ENCODE measurements around the gene AP1M1. TPM values are rescaled to one million over a fixed set of nuclear protein-coding genes. Genes with fewer than 3 reads are reported as not detected.

The AP1M1 gene
- total RNA-seq, result 96.2 and 98.9 TPM in 2 replicates

- peak within 1 kb of the TSS; percentile 100 for H3K4me3 ChIP-seq (ENCODE audit: low read depth, low read length)
- no peaks in the 10 kb centered on the region for H3K27me3 ChIP-seq (ENCODE audit: control insufficient read depth, insufficient read depth, low read length)
- no peaks in the 10 kb centered on the region for H3K36me3 ChIP-seq (ENCODE audit: control insufficient read depth, insufficient read depth, low read length)
- DNase-seq (ENCODE audit: low read depth), result peak; percentile 93
- TF ChIP-seq CTCF (IDR thresholded peaks at IDR 0.05; ENCODE audit: insufficient read depth, low read length, poor library complexity, severe bottlenecking), result no peak
These were observed at the start of gene AP1M1 for GRCh38 chr19:16197622-16198369. Gene AP1M1, plus strand, starts transcription at chr19:16197911. Its CDS starts 116 bp downstream, at chr19:16198027.

GRCh38 chr19:16148443-16149229 is 49.1 kb upstream of the AP1M1 start:
- no peak for TF ChIP-seq CTCF (IDR thresholded peaks at IDR 0.05; ENCODE audit: insufficient read depth, low read length, poor library complexity, severe bottlenecking)
- DNase-seq (ENCODE audit: low read depth), result no peak
- Histone ChIP-seq H3K27me3 (ENCODE audit: control insufficient read depth, insufficient read depth, low read length) (no peaks in the 10 kb centered on the region), H3K36me3 (ENCODE audit: control insufficient read depth, insufficient read depth, low read length) (no peaks in the 10 kb centered on the region), H3K4me3 (ENCODE audit: low read depth, low read length) (no peak overlapping the region)

- Histone ChIP-seq H3K36me3 (ENCODE audit: control insufficient read depth, insufficient read depth, low read length) (no peaks in the 10 kb centered on the region), H3K27me3 (ENCODE audit: control insufficient read depth, insufficient read depth, low read length) (no peaks in the 10 kb centered on the region), H3K4me3 (ENCODE audit: low read depth, low read length) (no peak overlapping the region)
- TF ChIP-seq CTCF (IDR thresholded peaks at IDR 0.05; ENCODE audit: insufficient read depth, low read length, poor library complexity, severe bottlenecking), result no peak
- DNase-seq (ENCODE audit: low read depth), result no peak
These were observed 44.0 kb upstream of the AP1M1 start for GRCh38 chr19:16153582-16154336.

GRCh38 chr19:16154557-16154956 is 43.2 kb upstream of the AP1M1 start:
- no peak for DNase-seq (ENCODE audit: low read depth)
- H3K4me3 ChIP-seq (ENCODE audit: low read depth, low read length), result no peak overlapping the region
- no peaks in the 10 kb centered on the region for H3K36me3 ChIP-seq (ENCODE audit: control insufficient read depth, insufficient read depth, low read length)
- H3K27me3 ChIP-seq (ENCODE audit: control insufficient read depth, insufficient read depth, low read length), result no peaks in the 10 kb centered on the region
- no peak for TF ChIP-seq CTCF (IDR thresholded peaks at IDR 0.05; ENCODE audit: insufficient read depth, low read length, poor library complexity, severe bottlenecking)

- no peaks in the 10 kb centered on the region for H3K36me3 ChIP-seq (ENCODE audit: control insufficient read depth, insufficient read depth, low read length)
- TF ChIP-seq CTCF (IDR thresholded peaks at IDR 0.05; ENCODE audit: insufficient read depth, low read length, poor library complexity, severe bottlenecking), result no peak
- no peak for DNase-seq (ENCODE audit: low read depth)
These were observed 42.6 kb upstream of the AP1M1 start for GRCh38 chr19:16155128-16155527.

More at GRCh38 chr19:16155128-16155527, 42.6 kb upstream of the AP1M1 start:
- no peak overlapping the region for H3K4me3 ChIP-seq (ENCODE audit: low read depth, low read length)
- H3K27me3 ChIP-seq (ENCODE audit: control insufficient read depth, insufficient read depth, low read length), result no peaks in the 10 kb centered on the region

All from kidney epithelial cell (primary cell).